ENCODE measurements around the gene SASH1. TPM values are rescaled to one million over a fixed set of nuclear protein-coding genes. Genes with fewer than 3 reads are reported as not detected.

Gene SASH1
- total and polyA plus RNA-seq, 8 donors, result 5.8 to 82.6 (median 16.3) TPM

GRCh38 chr6:148593813-148594170, 251.2 kb downstream of the SASH1 start:
- Histone ChIP-seq H3K27me3 (no peaks in the 10 kb centered on the region), H3K27ac (peak overlapping the region in 4 of 5 donors; percentile 41 to 75 (median 54)), H3K4me3 (no peak overlapping the region), H3K36me3 (no peaks in the 10 kb centered on the region), H3K9me3 (peaks cover 0 to 4% (median 0%) of the 10 kb centered on the region in 4 donors), H3K4me1 (peaks cover 0 to 17% (median 8%) of the 10 kb centered on the region in 4 donors)
- WGBS, 5 donors, result 61 to 77% (median 75%) methylated on average over 6 of the region's 6 CpGs
- intact Hi-C loops (cut with DNase I; ENCODE audit: low total_unique reads), result no loop called here
- DNase-seq, result peak in 1 of 2 donors; percentile 29
- TF ChIP-seq POLR2A (IDR thresholded peaks at IDR 0.05) (no peak), CTCF (IDR thresholded peaks at IDR 0.05) (no peak), EP300 (IDR thresholded peaks at IDR 0.05) (no peak), POLR2AphosphoS5 (IDR thresholded peaks at IDR 0.05) (no peak)

- Histone ChIP-seq H3K27ac (no peak overlapping the region), H3K9me3 (no peaks in the 10 kb centered on the region), H3K36me3 (no peaks in the 10 kb centered on the region), H3K4me3 (no peak overlapping the region), H3K27me3 (no peaks in the 10 kb centered on the region), H3K4me1 (peaks cover 0 to 17% (median 9%) of the 10 kb centered on the region in 4 donors)
- intact Hi-C loops (cut with DNase I; ENCODE audit: low total_unique reads), result no loop called here
- TF ChIP-seq POLR2AphosphoS5 (IDR thresholded peaks at IDR 0.05), result no peak
- TF ChIP-seq POLR2A (IDR thresholded peaks at IDR 0.05), result no peak
- TF ChIP-seq CTCF (IDR thresholded peaks at IDR 0.05), result no peak
- no peak for TF ChIP-seq EP300 (IDR thresholded peaks at IDR 0.05)
- DNase-seq, result no peak
- 92 to 95% (median 95%) methylated on average over 6 of the region's 6 CpGs for WGBS, 5 donors
Observed at GRCh38 chr6:148595550-148595949, 252.9 kb downstream of the SASH1 start.

GRCh38 chr6:148596891-148597455, 254.3 kb downstream of the SASH1 start:
- Histone ChIP-seq H3K27ac (no peak overlapping the region), H3K9me3 (peaks cover 0 to 4% (median 0%) of the 10 kb centered on the region in 4 donors)
- WGBS, 5 donors, result 77 to 89% (median 84%) methylated on average over 3 of the region's 3 CpGs

GRCh38 chr6:148598724-148599123, 256.1 kb downstream of the SASH1 start:
- Histone ChIP-seq H3K9me3 (peaks cover 0 to 5% (median 0%) of the 10 kb centered on the region in 4 donors), H3K4me3 (no peak overlapping the region), H3K27me3 (no peaks in the 10 kb centered on the region), H3K4me1 (peaks cover 0 to 8% (median 3%) of the 10 kb centered on the region in 4 donors), H3K36me3 (no peaks in the 10 kb centered on the region), H3K27ac (peak overlapping the region in 1 of 5 donors; percentile 2)
- WGBS, 5 donors, result 24 to 40% (median 28%) methylated on average over 3 of the region's 3 CpGs
- TF ChIP-seq EP300 (IDR thresholded peaks at IDR 0.05), result no peak
- no peak for DNase-seq
- intact Hi-C loops (cut with DNase I; ENCODE audit: low total_unique reads), result no loop called here

More at GRCh38 chr6:148596891-148597455, 254.3 kb downstream of the SASH1 start:
- DNase-seq, result no peak
- Histone ChIP-seq H3K4me3 (no peak overlapping the region), H3K4me1 (peaks cover 0 to 17% (median 9%) of the 10 kb centered on the region in 4 donors), H3K36me3 (no peaks in the 10 kb centered on the region), H3K27me3 (no peaks in the 10 kb centered on the region)
- intact Hi-C loops (cut with DNase I; ENCODE audit: low total_unique reads), result no loop called here
- TF ChIP-seq CTCF (IDR thresholded peaks at IDR 0.05) (no peak), EP300 (IDR thresholded peaks at IDR 0.05) (no peak), POLR2AphosphoS5 (IDR thresholded peaks at IDR 0.05) (no peak), POLR2A (IDR thresholded peaks at IDR 0.05) (no peak)

- no peak for TF ChIP-seq EP300 (IDR thresholded peaks at IDR 0.05)
- no peak for TF ChIP-seq POLR2AphosphoS5 (IDR thresholded peaks at IDR 0.05)
- TF ChIP-seq POLR2A (IDR thresholded peaks at IDR 0.05), result no peak
- no peak for TF ChIP-seq CTCF (IDR thresholded peaks at IDR 0.05)
- peaks cover 0 to 8% (median 3%) of the 10 kb centered on the region in 4 donors for H3K4me1 ChIP-seq
- no peaks in the 10 kb centered on the region for H3K27me3 ChIP-seq
- H3K4me3 ChIP-seq, result no peak overlapping the region
- peaks cover 0 to 5% (median 0%) of the 10 kb centered on the region in 4 donors for H3K9me3 ChIP-seq
- DNase-seq, result no peak
- intact Hi-C loops (cut with DNase I; ENCODE audit: low total_unique reads), result no loop called here
- no peaks in the 10 kb centered on the region for H3K36me3 ChIP-seq
- H3K27ac ChIP-seq, result peak overlapping the region in 2 of 5 donors; percentile 7 to 18
- 59 to 70% (median 63%) methylated on average over 7 of the region's 7 CpGs for WGBS, 5 donors
Observed at GRCh38 chr6:148599967-148600426, 257.4 kb downstream of the SASH1 start.
